GM21737 (cell line): ENCODE results near the gene SRRD.
"Not testable (repeated sequence)": the region's sequence is repeated elsewhere in the genome, so short reads cannot be mapped to it uniquely, and the experiment has no call there.

ENCODE experiments used
- ATAC-seq: cut with Tn5 transposase; IDR thresholded peaks from one replicate; pipeline ENCODE4 v1.9.1; 2021; ENCODE audit warnings: mild to moderate bottlenecking, moderate library complexity; ENCODE audit not compliant: unreplicated experiment

Gene SRRD

GRCh38 chr22:26514419-26515161, 30.9 kb downstream of the SRRD start:
- ATAC-seq: no peak

GRCh38 chr22:26515931-26516330, 32.3 kb downstream of the SRRD start:
- no peak for ATAC-seq

GRCh38 chr22:26516503-26516902, 32.8 kb downstream of the SRRD start:
- ATAC-seq: no peak

- ATAC-seq: no peak
Observed at GRCh38 chr22:26517429-26517828, 33.8 kb downstream of the SRRD start.

GRCh38 chr22:26522012-26522411, 38.3 kb downstream of the SRRD start:
- no peak for ATAC-seq

- ATAC-seq: no peak
Observed at GRCh38 chr22:26522592-26522991, 38.9 kb downstream of the SRRD start.

GRCh38 chr22:26524870-26525269, 41.2 kb downstream of the SRRD start:
- no peak for ATAC-seq

- ATAC-seq: no peak
Observed at GRCh38 chr22:26525946-26526564, 42.4 kb downstream of the SRRD start.

GRCh38 chr22:26527167-26527566, 43.5 kb downstream of the SRRD start:
- ATAC-seq: no peak

- ATAC-seq: no peak
Observed at GRCh38 chr22:26527574-26528465, 44.1 kb downstream of the SRRD start.

- ATAC-seq: not testable (repeated sequence)
Observed at GRCh38 chr22:26528518-26528917, 44.8 kb downstream of the SRRD start.

- ATAC-seq: no peak
Observed at GRCh38 chr22:26529345-26529744, 45.7 kb downstream of the SRRD start.

GRCh38 chr22:26534171-26534855, 50.6 kb downstream of the SRRD start:
- ATAC-seq: no peak

- ATAC-seq: no peak
Observed at GRCh38 chr22:26534874-26535602, 51.4 kb downstream of the SRRD start.

GRCh38 chr22:26535603-26535908, 51.9 kb downstream of the SRRD start:
- no peak for ATAC-seq

- ATAC-seq: no peak
Observed at GRCh38 chr22:26536056-26536761, 52.5 kb downstream of the SRRD start.

- no peak for ATAC-seq
Observed at GRCh38 chr22:26536762-26537134, 53.1 kb downstream of the SRRD start.

GRCh38 chr22:26540119-26540518, 56.4 kb downstream of the SRRD start:
- no peak for ATAC-seq

- no peak for ATAC-seq
Observed at GRCh38 chr22:26541167-26541819, 57.6 kb downstream of the SRRD start.
